Measurements from ENCODE around the gene MVB12B. TPM values are rescaled to one million over a fixed set of nuclear protein-coding genes. Genes with fewer than 3 reads are reported as not detected.

The MVB12B gene
- total and polyA plus RNA-seq, 2 of the 8 experiments (the other 6 are each of a cell fraction or from before 2014, with no cell fraction given) = 2.6 to 5.0 TPM

GRCh38 chr9:126334721-126335621, 8.3 kb downstream of the MVB12B start:
- Histone ChIP-seq H4K20me1 (replicated peaks in 1 of 2; ENCODE audit: control insufficient read depth in 1 of 2, insufficient read depth in 2 of 2, low read length in 2 of 2) (no peaks in the 10 kb centered on the region), H3K36me3 (ENCODE audit: control insufficient read depth in 2 of 4, insufficient read depth in 4 of 4, low read length in 3 of 4) (no peaks in the 10 kb centered on the region), H4K5ac (ENCODE audit: insufficient read length, low read depth, low read length) (no peak overlapping the region), H3K23me2 (ENCODE audit: low read depth, low read length) (no peaks in the 10 kb centered on the region), H3K56ac (replicated peaks; ENCODE audit: insufficient read length, low read depth, low read length) (no peak overlapping the region), H2BK15ac (ENCODE audit: low read length) (no peak overlapping the region), H3K9ac (replicated peaks in 1 of 4; ENCODE audit: extremely low read depth in 1 of 4, low read depth in 3 of 4, low read length in 3 of 4) (no peak overlapping the region), H3K4me1 (replicated peaks in 1 of 4; ENCODE audit: control insufficient read depth in 3 of 4, insufficient read depth in 4 of 4, low read length in 3 of 4) (peaks cover 0 to 6% (median under 1%) of the 10 kb centered on the region in 4 experiments; a peak in 1 of 7 replicates), H3K14ac (ENCODE audit: insufficient read length) (no peak overlapping the region), H3K79me1 (ENCODE audit: low read depth, low read length) (no peaks in the 10 kb centered on the region; the same call in 1 of the 2 replicates), H3K27me3 (replicated peaks in 1 of 4; ENCODE audit: control insufficient read depth in 3 of 4, extremely low read depth in 1 of 4, insufficient read depth in 3 of 4, low read length in 3 of 4) (no peaks in the 10 kb centered on the region), H2AFZ (ENCODE audit: low read length) (no peak overlapping the region), H3K23ac (ENCODE audit: insufficient read length) (no peak overlapping the region), H3K79me2 (ENCODE audit: control insufficient read depth in 1 of 2, insufficient read depth in 2 of 2, low read length in 2 of 2) (no peaks in the 10 kb centered on the region), H3K27ac (ENCODE audit: low read depth, low read length) (no peak overlapping the region), H3K18ac (ENCODE audit: extremely low read depth, low read length) (no peak overlapping the region), H3K4me3 (ENCODE audit: extremely low read depth in 1 of 4, insufficient read depth in 2 of 4, low read depth in 3 of 4, low read length in 4 of 4) (no peak overlapping the region), H4K91ac (replicated peaks; ENCODE audit: insufficient read length, low read length) (no peak overlapping the region), H3K9me3 (ENCODE audit: insufficient read depth in 2 of 2, low read depth in 1 of 2, low read length in 1 of 2) (no peaks in the 10 kb centered on the region), H2BK120ac (replicated peaks; ENCODE audit: low read depth, low read length) (no peak overlapping the region), H2BK12ac (ENCODE audit: low read depth, low read length) (no peak overlapping the region), H2BK5ac (ENCODE audit: low read depth, low read length) (no peak overlapping the region), H2AK5ac (ENCODE audit: low read depth, low read length) (no peak overlapping the region), H2BK20ac (ENCODE audit: low read length) (peak overlapping the region; percentile 8; the same call in 1 of the 2 replicates), H3K4me2 (ENCODE audit: insufficient read depth in 1 of 2, low read depth in 2 of 2, low read length in 2 of 2) (no peak overlapping the region), H4K8ac (ENCODE audit: extremely low read depth, insufficient read depth, low read length) (no peak overlapping the region; the same call in 1 of the 2 replicates), H3K4ac (replicated peaks; ENCODE audit: insufficient read length, low read depth, low read length) (no peak overlapping the region)
- no peak for FAIRE-seq
- 73% methylated on average over 8 of the region's 8 CpGs; no CpG with 5 or more reads in 1 of the 2 experiments for WGBS, 2 experiments (ENCODE audit: extremely low coverage in 1 of 2, insufficient coverage in 1 of 2, insufficient read length in 1 of 2, insufficient replicate concordance in 2 of 2, low coverage in 1 of 2, low lambda C conversion rate in 2 of 2, missing lambda C conversion rate in 1 of 2)
- POLR2A ChIA-PET (ENCODE audit: partially characterized antibody) = interaction anchor here (1.1 to 1.3 kb wide), 3 partner anchors 14 to 64 kb away, joined by 3 to 5 read pairs (median 3); no protein-coding TSS in a partner anchor
- no peak for DNase-seq (ENCODE audit: low read depth in 1 of 2, low spot score in 2 of 2)
- CTCF ChIA-PET (ENCODE audit: partially characterized antibody) = interaction anchor here (0.8 to 2.9 kb wide), 10 partner anchors 9 to 156 kb away, joined by 3 to 9 read pairs (median 3); no protein-coding TSS in a partner anchor
- no peak for TF ChIP-seq KDM1A (IDR thresholded peaks at IDR 0.05; ENCODE audit: borderline replicate concordance, low read length)
- TF ChIP-seq CEBPB (IDR thresholded peaks at IDR 0.05; ENCODE audit: low read depth, low read length) = no peak
- no peak for TF ChIP-seq RXRA (IDR thresholded peaks at IDR 0.05; ENCODE audit: insufficient read depth, low read depth, low read length)
- TF ChIP-seq E2F6 (IDR thresholded peaks at IDR 0.05) = no peak
- TF ChIP-seq PHF8 (conservative IDR thresholded peaks at IDR 0.05; ENCODE audit: low read depth, low read length) = no peak
- TF ChIP-seq MAFK (IDR thresholded peaks at IDR 0.05; ENCODE audit: low read depth, low read length) = no peak
- no peak for TF ChIP-seq ZNF274 (IDR thresholded peaks at IDR 0.05; ENCODE audit: borderline replicate concordance, extremely low read depth, low read length)
- TF ChIP-seq EGR1 (IDR thresholded peaks at IDR 0.05; ENCODE audit: borderline replicate concordance, low read depth, low read length) = no peak
- no peak for TF ChIP-seq POLR2AphosphoS5 (IDR thresholded peaks at IDR 0.05; ENCODE audit: low read depth, low read length)
- no peak for TF ChIP-seq YY1 (IDR thresholded peaks at IDR 0.05; ENCODE audit: low read depth, low read length)
